ENCODE results near the gene PAK2.

DNA sequence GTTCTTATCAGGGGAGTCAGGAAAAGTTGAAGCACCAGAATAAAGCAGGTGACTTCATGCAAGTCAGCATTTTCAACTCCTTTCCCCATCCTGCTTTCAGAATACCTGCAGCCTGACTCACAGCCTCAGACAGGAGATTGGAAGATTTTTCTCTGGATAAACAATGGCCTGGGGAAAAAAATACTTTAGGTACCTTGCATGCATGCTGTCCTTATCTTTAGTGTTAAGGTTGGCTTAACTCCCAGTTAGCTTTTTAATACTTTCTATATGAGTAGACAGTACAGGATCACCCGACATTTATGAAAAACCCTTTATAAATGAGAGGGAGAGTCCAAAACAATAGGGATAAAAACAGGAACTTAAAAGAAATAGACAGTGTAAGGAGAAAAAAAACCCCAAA lies 53.6 kb downstream of the PAK2 start:
- TF ChIP-seq, protein P1, sequence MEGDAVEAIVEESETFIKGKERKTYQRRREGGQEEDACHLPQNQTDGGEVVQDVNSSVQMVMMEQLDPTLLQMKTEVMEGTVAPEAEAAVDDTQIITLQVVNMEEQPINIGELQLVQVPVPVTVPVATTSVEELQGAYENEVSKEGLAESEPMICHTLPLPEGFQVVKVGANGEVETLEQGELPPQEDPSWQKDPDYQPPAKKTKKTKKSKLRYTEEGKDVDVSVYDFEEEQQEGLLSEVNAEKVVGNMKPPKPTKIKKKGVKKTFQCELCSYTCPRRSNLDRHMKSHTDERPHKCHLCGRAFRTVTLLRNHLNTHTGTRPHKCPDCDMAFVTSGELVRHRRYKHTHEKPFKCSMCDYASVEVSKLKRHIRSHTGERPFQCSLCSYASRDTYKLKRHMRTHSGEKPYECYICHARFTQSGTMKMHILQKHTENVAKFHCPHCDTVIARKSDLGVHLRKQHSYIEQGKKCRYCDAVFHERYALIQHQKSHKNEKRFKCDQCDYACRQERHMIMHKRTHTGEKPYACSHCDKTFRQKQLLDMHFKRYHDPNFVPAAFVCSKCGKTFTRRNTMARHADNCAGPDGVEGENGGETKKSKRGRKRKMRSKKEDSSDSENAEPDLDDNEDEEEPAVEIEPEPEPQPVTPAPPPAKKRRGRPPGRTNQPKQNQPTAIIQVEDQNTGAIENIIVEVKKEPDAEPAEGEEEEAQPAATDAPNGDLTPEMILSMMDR (IDR thresholded peaks at IDR 0.05), result no peak
- TF ChIP-seq, protein P2, sequence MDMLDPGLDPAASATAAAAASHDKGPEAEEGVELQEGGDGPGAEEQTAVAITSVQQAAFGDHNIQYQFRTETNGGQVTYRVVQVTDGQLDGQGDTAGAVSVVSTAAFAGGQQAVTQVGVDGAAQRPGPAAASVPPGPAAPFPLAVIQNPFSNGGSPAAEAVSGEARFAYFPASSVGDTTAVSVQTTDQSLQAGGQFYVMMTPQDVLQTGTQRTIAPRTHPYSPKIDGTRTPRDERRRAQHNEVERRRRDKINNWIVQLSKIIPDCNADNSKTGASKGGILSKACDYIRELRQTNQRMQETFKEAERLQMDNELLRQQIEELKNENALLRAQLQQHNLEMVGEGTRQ (IDR thresholded peaks at IDR 0.05; ENCODE audit: borderline replicate concordance, low read depth, low read length), result no peak
- TF ChIP-seq SMC3 (IDR thresholded peaks at IDR 0.05; ENCODE audit: low read depth, low read length) (no peak), EZH2phosphoT487 (IDR thresholded peaks at IDR 0.05; ENCODE audit: borderline replicate concordance, low read depth) (no peak), TCF12 (IDR thresholded peaks at IDR 0.05) (peak; percentile 85), TEAD4 (IDR thresholded peaks at IDR 0.05; ENCODE audit: borderline replicate concordance, insufficient read depth) (peak; percentile 88), YY1 (IDR thresholded peaks at IDR 0.05; ENCODE audit: low read depth) (no peak)
- TF ChIP-seq, protein P3, sequence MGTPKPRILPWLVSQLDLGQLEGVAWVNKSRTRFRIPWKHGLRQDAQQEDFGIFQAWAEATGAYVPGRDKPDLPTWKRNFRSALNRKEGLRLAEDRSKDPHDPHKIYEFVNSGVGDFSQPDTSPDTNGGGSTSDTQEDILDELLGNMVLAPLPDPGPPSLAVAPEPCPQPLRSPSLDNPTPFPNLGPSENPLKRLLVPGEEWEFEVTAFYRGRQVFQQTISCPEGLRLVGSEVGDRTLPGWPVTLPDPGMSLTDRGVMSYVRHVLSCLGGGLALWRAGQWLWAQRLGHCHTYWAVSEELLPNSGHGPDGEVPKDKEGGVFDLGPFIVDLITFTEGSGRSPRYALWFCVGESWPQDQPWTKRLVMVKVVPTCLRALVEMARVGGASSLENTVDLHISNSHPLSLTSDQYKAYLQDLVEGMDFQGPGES (IDR thresholded peaks at IDR 0.05; ENCODE audit: low read depth, low read length), result no peak
- TF ChIP-seq, protein P4, sequence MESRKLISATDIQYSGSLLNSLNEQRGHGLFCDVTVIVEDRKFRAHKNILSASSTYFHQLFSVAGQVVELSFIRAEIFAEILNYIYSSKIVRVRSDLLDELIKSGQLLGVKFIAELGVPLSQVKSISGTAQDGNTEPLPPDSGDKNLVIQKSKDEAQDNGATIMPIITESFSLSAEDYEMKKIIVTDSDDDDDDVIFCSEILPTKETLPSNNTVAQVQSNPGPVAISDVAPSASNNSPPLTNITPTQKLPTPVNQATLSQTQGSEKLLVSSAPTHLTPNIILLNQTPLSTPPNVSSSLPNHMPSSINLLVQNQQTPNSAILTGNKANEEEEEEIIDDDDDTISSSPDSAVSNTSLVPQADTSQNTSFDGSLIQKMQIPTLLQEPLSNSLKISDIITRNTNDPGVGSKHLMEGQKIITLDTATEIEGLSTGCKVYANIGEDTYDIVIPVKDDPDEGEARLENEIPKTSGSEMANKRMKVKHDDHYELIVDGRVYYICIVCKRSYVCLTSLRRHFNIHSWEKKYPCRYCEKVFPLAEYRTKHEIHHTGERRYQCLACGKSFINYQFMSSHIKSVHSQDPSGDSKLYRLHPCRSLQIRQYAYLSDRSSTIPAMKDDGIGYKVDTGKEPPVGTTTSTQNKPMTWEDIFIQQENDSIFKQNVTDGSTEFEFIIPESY (IDR thresholded peaks at IDR 0.05; ENCODE audit: borderline replicate concordance, low read depth), result no peak; the same call in 1 of the 2 replicates
